ENCODE results near the gene MRTFB. TPM values are rescaled to one million over a fixed set of nuclear protein-coding genes. Genes with fewer than 3 reads are reported as not detected.
"Not testable (repeated sequence)": the region's sequence is repeated elsewhere in the genome, so short reads cannot be mapped to it uniquely, and the experiment has no call there.

The MRTFB gene, protein sequence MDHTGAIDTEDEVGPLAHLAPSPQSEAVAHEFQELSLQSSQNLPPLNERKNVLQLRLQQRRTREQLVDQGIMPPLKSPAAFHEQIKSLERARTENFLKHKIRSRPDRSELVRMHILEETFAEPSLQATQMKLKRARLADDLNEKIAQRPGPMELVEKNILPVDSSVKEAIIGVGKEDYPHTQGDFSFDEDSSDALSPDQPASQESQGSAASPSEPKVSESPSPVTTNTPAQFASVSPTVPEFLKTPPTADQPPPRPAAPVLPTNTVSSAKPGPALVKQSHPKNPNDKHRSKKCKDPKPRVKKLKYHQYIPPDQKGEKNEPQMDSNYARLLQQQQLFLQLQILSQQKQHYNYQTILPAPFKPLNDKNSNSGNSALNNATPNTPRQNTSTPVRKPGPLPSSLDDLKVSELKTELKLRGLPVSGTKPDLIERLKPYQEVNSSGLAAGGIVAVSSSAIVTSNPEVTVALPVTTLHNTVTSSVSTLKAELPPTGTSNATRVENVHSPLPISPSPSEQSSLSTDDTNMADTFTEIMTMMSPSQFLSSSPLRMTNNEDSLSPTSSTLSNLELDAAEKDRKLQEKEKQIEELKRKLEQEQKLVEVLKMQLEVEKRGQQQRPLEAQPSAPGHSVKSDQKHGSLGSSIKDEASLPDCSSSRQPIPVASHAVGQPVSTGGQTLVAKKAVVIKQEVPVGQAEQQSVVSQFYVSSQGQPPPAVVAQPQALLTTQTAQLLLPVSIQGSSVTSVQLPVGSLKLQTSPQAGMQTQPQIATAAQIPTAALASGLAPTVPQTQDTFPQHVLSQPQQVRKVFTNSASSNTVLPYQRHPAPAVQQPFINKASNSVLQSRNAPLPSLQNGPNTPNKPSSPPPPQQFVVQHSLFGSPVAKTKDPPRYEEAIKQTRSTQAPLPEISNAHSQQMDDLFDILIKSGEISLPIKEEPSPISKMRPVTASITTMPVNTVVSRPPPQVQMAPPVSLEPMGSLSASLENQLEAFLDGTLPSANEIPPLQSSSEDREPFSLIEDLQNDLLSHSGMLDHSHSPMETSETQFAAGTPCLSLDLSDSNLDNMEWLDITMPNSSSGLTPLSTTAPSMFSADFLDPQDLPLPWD
- total RNA-seq, result 10 to 100 TPM; 24.7 to 26.7 TPM
- polyA plus RNA-seq, result 1 to 10 TPM; 6.1 to 6.5 TPM

DNA sequence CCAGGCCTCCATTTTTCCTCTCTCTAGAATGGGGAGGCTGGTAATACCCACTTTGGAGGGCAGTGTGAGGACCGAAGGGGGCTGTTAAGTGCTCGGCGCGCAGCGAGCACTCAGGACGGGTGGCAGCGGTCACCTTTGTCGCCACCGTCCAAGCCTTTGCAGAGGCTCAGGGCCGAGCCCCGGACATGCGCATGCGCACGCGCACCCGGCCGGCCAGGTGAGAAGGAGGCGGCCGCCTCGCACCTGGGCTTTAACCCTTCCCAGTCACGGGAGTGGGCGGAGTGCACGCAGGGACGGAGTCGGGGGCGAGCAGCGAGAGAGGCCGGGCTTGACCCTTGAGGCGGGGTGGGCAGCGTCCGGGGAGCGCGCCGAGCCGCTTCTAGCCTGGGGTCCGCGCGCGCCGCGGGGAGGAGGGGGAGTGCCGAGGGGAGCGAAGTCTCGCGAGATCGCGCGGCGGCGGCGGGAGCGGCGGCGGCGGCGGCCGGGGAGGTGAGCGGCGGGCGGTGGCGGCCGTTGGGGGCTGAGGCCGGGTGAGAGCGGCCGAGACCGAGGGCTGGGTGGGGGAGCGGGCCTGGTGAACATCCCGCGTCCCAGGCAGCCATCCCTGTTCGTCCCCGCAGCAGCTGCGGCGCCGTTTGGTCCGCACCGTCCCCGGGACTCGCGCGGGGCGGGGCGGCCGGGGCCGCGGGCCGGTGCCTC lies at the start of gene MRTFB:
TSS of gene MRTFB (plus strand) at position 443 of the 699 bp plus-strand sequence. CDS start 69,288 bp downstream, outside the sequence.
- peaks cover 0 to 5% of the 10 kb centered on the region in 2 donors for H3K36me3 Mint-ChIP-seq
- intact Hi-C loops (cut with micrococcal nuclease), result loop anchor here (1.0 to 5.0 kb wide), 2 partner anchors 152 to 216 kb away; no protein-coding TSS in a partner anchor
- H3K27me3 Mint-ChIP-seq, result peaks cover 0 to 4% of the 10 kb centered on the region in 2 donors
- POLR2A ChIA-PET (ENCODE audit: partially characterized antibody), result interaction anchor here (1.0 kb wide), 1 partner anchor 21 kb away, joined by 3 read pairs; no protein-coding TSS in a partner anchor
- Histone ChIP-seq H3K36me3 (ENCODE audit: insufficient read depth, low read length) (no peaks in the 10 kb centered on the region), H3K27me3 (ENCODE audit: insufficient read depth, low read length) (no peaks in the 10 kb centered on the region), H3K4me1 (ENCODE audit: insufficient read depth, low read length) (peaks cover 13% of the 10 kb centered on the region), H3K27ac (ENCODE audit: low read depth, low read length) (peak within 1 kb of the TSS; percentile 69), H3K9me3 (ENCODE audit: control insufficient read depth in 1 of 2, low read length in 2 of 2) (no peaks in the 10 kb centered on the region), H3K4me3 (ENCODE audit: low read length in 2 of 2) (peak within 1 kb of the TSS; percentile 59 to 84)
- H3K27ac Mint-ChIP-seq, result peak within 1 kb of the TSS; percentile 81 to 91 (median 88)
- DNase-seq, result peak; percentile 74 to 88 (median 84)
- no peaks in the 10 kb centered on the region for H3K9me3 Mint-ChIP-seq
- peaks cover 8 to 24% (median 17%) of the 10 kb centered on the region in 4 donors for H3K4me1 Mint-ChIP-seq
- H3K4me3 Mint-ChIP-seq, result peak within 1 kb of the TSS; percentile 88 to 92 (median 89)
- CTCF ChIA-PET (ENCODE audit: partially characterized antibody), result no interaction called here

DNA sequence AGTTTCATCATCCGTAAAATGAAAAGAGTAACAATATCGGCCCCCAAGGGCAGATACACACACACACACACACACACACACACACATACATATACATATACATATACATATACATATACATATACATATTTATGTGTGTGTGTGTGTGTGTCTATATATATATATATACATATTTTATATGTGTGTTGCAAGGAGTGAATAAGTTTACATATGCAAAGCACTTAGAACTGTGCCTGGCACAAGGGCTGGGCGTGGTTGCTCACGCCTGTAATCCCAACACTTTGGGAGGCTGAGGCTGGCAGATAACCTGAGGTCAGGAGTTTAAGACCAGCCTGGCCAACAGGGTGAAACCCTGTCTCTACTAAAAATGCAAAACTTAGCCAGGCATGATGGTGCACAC lies 47.6 kb upstream of the MRTFB start:
- H3K4me1 ChIP-seq (ENCODE audit: insufficient read depth, low read length); intact Hi-C loops (cut with micrococcal nuclease); POLR2A ChIA-PET (ENCODE audit: partially characterized antibody); CTCF ChIA-PET (ENCODE audit: partially characterized antibody); H3K4me1 Mint-ChIP-seq; H3K4me3 Mint-ChIP-seq; H3K36me3 Mint-ChIP-seq; H3K27ac ChIP-seq (ENCODE audit: low read depth, low read length); H3K27me3 ChIP-seq (ENCODE audit: insufficient read depth, low read length); H3K4me3 ChIP-seq (ENCODE audit: low read length in 2 of 2); DNase-seq; H3K27ac Mint-ChIP-seq; H3K9me3 ChIP-seq (ENCODE audit: control insufficient read depth in 1 of 2, low read length in 2 of 2); H3K36me3 ChIP-seq (ENCODE audit: insufficient read depth, low read length): not testable (repeated sequence)
- Mint-ChIP-seq H3K27me3 (peaks cover 3 to 13% of the 10 kb centered on the region in 2 donors), H3K9me3 (peaks cover 0 to 29% (median 11%) of the 10 kb centered on the region in 8 donors)

DNA sequence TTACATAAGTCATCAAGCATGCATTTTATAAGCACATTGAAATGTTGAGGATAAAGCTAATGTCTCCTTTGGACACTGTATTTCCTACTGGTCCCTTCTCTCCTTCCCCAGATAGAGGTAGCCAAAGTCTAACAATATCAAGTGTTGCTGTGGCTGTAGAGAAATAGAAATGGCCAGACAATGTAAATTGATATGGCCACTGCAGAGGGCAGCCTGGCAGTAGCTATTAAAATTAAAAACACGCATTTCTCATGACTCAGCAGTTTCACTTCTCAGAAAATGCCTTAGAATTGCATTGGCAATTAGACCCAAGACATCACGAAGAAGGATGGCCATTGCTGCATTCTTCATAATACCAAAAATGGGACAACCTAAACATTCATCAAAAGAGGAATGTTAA lies 46.8 kb upstream of the MRTFB start:
- no peaks in the 10 kb centered on the region for H3K36me3 Mint-ChIP-seq
- Histone ChIP-seq H3K4me1 (ENCODE audit: insufficient read depth, low read length) (no peaks in the 10 kb centered on the region), H3K27ac (ENCODE audit: low read depth, low read length) (no peak overlapping the region), H3K9me3 (ENCODE audit: control insufficient read depth in 1 of 2, low read length in 2 of 2) (no peaks in the 10 kb centered on the region), H3K36me3 (ENCODE audit: insufficient read depth, low read length) (no peaks in the 10 kb centered on the region), H3K4me3 (ENCODE audit: low read length in 2 of 2) (no peak overlapping the region), H3K27me3 (ENCODE audit: insufficient read depth, low read length) (no peaks in the 10 kb centered on the region)
- ChIA-PET CTCF (ENCODE audit: partially characterized antibody) (no interaction called here), POLR2A (ENCODE audit: partially characterized antibody) (no interaction called here)
- peaks cover 3 to 16% of the 10 kb centered on the region in 2 donors for H3K27me3 Mint-ChIP-seq
- no peak for DNase-seq
- peaks cover 0 to 29% (median 11%) of the 10 kb centered on the region in 8 donors for H3K9me3 Mint-ChIP-seq
- intact Hi-C loops (cut with micrococcal nuclease), result no loop called here
- no peaks in the 10 kb centered on the region for H3K4me1 Mint-ChIP-seq
- no peak overlapping the region for H3K27ac Mint-ChIP-seq
- H3K4me3 Mint-ChIP-seq, result no peak overlapping the region

DNA sequence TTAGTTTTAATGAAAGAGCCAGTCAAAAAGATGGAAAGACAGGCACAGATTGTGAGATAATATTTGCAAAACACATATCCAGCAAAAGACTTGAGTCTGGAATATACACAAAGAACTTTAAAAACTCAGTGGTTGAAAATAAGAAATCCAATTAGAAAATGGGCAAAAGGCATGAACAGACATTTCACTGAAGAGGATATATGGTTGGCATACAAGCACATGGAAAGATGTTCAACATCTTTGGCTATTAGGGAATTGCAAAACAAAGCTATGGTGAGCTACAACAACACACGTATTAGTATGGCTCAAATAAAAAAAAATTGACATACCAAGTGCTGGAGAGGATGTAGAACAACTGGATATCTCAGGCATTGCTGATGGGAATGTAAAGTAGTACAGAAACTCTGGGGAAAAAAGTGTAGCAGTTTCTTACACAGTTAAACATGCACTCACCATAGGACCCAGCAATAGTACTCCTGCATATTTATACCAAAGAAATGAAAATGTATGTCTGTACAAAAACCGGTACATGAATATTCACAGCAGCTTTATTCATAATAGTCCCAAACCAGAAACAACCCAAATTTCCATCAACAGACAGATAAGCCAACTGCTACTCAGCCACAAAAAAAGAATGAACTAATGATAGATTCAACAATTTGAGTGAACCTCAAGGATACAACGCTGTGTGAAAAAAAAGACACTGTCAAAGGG lies 44.4 kb upstream of the MRTFB start:
- no peak overlapping the region for H3K4me3 Mint-ChIP-seq
- peaks cover 3 to 16% of the 10 kb centered on the region in 2 donors for H3K27me3 Mint-ChIP-seq
- no peaks in the 10 kb centered on the region for H3K27me3 ChIP-seq (ENCODE audit: insufficient read depth, low read length)
- H3K4me1 Mint-ChIP-seq, result no peaks in the 10 kb centered on the region
- no peak for DNase-seq
- POLR2A ChIA-PET (ENCODE audit: partially characterized antibody), result no interaction called here
- H3K9me3 ChIP-seq (ENCODE audit: control insufficient read depth in 1 of 2, low read length in 2 of 2), result no peaks in the 10 kb centered on the region
- no peaks in the 10 kb centered on the region for H3K36me3 ChIP-seq (ENCODE audit: insufficient read depth, low read length)
- H3K27ac Mint-ChIP-seq, result no peak overlapping the region
- peaks cover 0 to 29% (median 11%) of the 10 kb centered on the region in 8 donors for H3K9me3 Mint-ChIP-seq
- CTCF ChIA-PET (ENCODE audit: partially characterized antibody), result no interaction called here
- intact Hi-C loops (cut with micrococcal nuclease), result no loop called here
- H3K4me3 ChIP-seq (ENCODE audit: low read length in 2 of 2), result no peak overlapping the region
- H3K36me3 Mint-ChIP-seq, result no peaks in the 10 kb centered on the region
- H3K27ac ChIP-seq (ENCODE audit: low read depth, low read length), result no peak overlapping the region
- no peaks in the 10 kb centered on the region for H3K4me1 ChIP-seq (ENCODE audit: insufficient read depth, low read length)

DNA sequence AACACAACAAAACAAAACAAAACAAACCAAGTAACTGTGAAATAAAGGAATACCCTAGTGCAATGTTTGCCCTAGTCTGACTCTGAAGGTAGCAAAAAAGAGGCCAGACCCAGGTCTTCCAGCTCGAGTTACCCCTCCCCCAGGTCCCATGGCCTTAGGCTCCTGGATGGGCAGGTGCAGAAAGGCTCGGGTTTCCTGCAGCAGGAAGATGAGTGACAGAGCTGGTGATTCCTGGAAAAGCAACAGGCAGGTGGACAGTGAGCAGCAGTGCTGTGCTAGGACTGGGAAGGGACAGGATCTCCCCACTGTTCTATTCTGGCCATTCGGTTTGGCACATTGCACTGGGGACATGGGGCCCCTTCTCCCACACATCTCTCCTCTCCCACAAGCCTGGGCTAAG lies 42.9 kb upstream of the MRTFB start:
- CTCF ChIA-PET (ENCODE audit: partially characterized antibody), result no interaction called here
- intact Hi-C loops (cut with micrococcal nuclease), result no loop called here
- no peak overlapping the region for H3K4me3 Mint-ChIP-seq

DNA sequence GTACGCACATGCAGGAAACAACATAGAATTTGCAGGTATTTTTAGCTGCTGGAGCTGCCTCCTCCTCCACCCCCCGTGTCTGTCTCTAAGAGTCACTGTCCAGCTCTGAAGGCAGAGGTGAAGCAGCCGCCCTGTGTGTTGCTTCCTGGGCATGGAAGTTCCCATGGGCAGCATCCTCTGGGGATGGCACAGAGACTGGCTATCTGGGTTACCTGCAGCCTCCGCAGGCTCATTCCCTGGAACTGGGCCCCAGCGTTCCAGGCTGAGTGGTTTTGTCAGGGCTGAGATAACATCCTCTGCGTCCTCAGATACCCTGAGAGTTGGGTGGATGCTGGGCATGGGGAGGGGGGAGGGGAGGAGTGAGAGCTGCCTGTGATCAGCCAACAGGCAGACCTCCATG lies 41.5 kb upstream of the MRTFB start:
- Histone ChIP-seq H3K27ac (ENCODE audit: low read depth, low read length) (no peak overlapping the region), H3K9me3 (ENCODE audit: control insufficient read depth in 1 of 2, low read length in 2 of 2) (no peaks in the 10 kb centered on the region), H3K27me3 (ENCODE audit: insufficient read depth, low read length) (no peaks in the 10 kb centered on the region), H3K36me3 (ENCODE audit: insufficient read depth, low read length) (no peaks in the 10 kb centered on the region), H3K4me1 (ENCODE audit: insufficient read depth, low read length) (no peaks in the 10 kb centered on the region), H3K4me3 (ENCODE audit: low read length in 2 of 2) (no peak overlapping the region)
- Mint-ChIP-seq H3K36me3 (no peaks in the 10 kb centered on the region), H3K9me3 (peaks cover 0 to 21% (median 8%) of the 10 kb centered on the region in 8 donors), H3K4me1 (no peaks in the 10 kb centered on the region), H3K27me3 (peaks cover 0 to 16% of the 10 kb centered on the region in 2 donors), H3K4me3 (no peak overlapping the region), H3K27ac (no peak overlapping the region)
- DNase-seq, result no peak
- intact Hi-C loops (cut with micrococcal nuclease), result no loop called here
- POLR2A ChIA-PET (ENCODE audit: partially characterized antibody), result no interaction called here
- CTCF ChIA-PET (ENCODE audit: partially characterized antibody), result no interaction called here

More for the DNA sequence above, 42.9 kb upstream of the MRTFB start:
- no peak for DNase-seq
- POLR2A ChIA-PET (ENCODE audit: partially characterized antibody), result no interaction called here
- Mint-ChIP-seq H3K36me3 (no peaks in the 10 kb centered on the region), H3K27ac (no peak overlapping the region), H3K27me3 (peaks cover 3 to 16% of the 10 kb centered on the region in 2 donors), H3K9me3 (peaks cover 0 to 29% (median 11%) of the 10 kb centered on the region in 8 donors), H3K4me1 (no peaks in the 10 kb centered on the region)
- Histone ChIP-seq H3K27me3 (ENCODE audit: insufficient read depth, low read length) (no peaks in the 10 kb centered on the region), H3K27ac (ENCODE audit: low read depth, low read length) (no peak overlapping the region), H3K4me1 (ENCODE audit: insufficient read depth, low read length) (no peaks in the 10 kb centered on the region), H3K4me3 (ENCODE audit: low read length in 2 of 2) (no peak overlapping the region), H3K36me3 (ENCODE audit: insufficient read depth, low read length) (no peaks in the 10 kb centered on the region), H3K9me3 (ENCODE audit: control insufficient read depth in 1 of 2, low read length in 2 of 2) (no peaks in the 10 kb centered on the region)

Data from CD4-positive, alpha-beta memory T cell (primary cell).